Activated naive CD8-positive, alpha-beta T cell treated with anti-CD3 and anti-CD28 coated beads, Interleukin-2, amount 50 U/mL, for 24 hours (primary cell): Measurements from ENCODE around the gene RBMX.

Source experiments
- ATAC-seq: fragments of 150-1000 bp; cut with Tn5 transposase; one replicate; pipeline ENCODE4 v1.10.0; 2021
- DNase-seq: peaks from one replicate; pipeline ENCODE4 v3.0.0; 2021
- H3K27ac Mint-ChIP-seq: one replicate; pipeline ENCODE4 v1.8.0; 2021; ENCODE audit warnings: mild to moderate bottlenecking, mixed read lengths
- H3K27me3 Mint-ChIP-seq: one replicate; pipeline ENCODE4 v1.8.0; 2021; ENCODE audit warnings: mixed read lengths
- H3K36me3 Mint-ChIP-seq: one replicate; pipeline ENCODE4 v1.8.0; 2021; ENCODE audit warnings: low read depth, mixed read lengths
- H3K4me1 Mint-ChIP-seq: one replicate; pipeline ENCODE4 v1.8.0; 2021; ENCODE audit warnings: mixed read lengths
- H3K4me3 Mint-ChIP-seq: one replicate; pipeline ENCODE4 v1.8.0; 2021; ENCODE audit warnings: mild to moderate bottlenecking, moderate library complexity, mixed read lengths
- H3K9me3 Mint-ChIP-seq: one replicate; pipeline ENCODE4 v1.8.0; 2021; ENCODE audit warnings: mixed read lengths

The RBMX gene

GRCh38 chrX:136867096-136867491 lies 13.4 kb downstream of the RBMX start:
- Mint-ChIP-seq H3K4me1 (peaks cover 63% of the 10 kb centered on the region), H3K36me3 (peaks cover 62% of the 10 kb centered on the region), H3K27ac (peak overlapping the region; percentile 80), H3K27me3 (no peaks in the 10 kb centered on the region), H3K9me3 (no peaks in the 10 kb centered on the region), H3K4me3 (peak overlapping the region; percentile 34)
- no peak for ATAC-seq
- no peak for DNase-seq

DNA sequence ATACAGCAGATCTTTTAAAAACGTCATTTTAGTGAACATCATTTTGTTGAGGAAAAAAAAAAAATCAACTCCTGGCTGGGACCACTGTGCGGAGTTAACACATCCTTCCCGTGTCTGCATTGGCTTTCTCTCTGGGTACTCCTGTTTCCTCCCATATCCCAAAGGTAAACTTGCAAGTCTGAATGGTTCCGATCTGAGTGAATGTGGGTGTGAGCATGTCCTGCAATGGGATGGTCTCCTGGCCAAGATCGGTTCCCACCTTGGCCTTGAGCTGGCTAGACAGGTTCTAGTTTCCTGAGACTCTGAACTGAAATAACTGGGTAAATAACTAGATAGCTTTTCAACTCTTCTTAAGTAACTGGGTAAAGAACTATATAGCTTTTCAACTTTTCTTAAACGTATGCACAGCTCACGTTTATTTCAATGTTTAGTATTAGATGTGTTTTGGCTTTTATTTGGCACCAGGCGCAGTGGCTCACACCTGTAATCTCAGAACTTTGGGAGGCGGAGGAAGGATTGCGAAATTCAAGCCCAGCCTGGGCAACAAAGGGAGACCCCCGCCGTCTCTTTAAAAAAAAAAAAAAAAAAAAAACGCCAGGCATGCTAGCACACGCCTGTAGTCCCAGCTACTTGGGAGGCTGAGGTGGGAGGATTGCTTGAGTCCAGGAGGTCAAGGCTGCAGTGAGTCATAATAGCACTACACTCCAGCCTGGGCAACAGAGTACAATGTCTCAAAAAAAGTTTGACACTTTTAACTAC lies 14.0 kb downstream of the RBMX start:
- peak overlapping the region; percentile 80 for H3K27ac Mint-ChIP-seq
- DNase-seq: no peak
- H3K27me3 Mint-ChIP-seq: no peaks in the 10 kb centered on the region
- peaks cover 64% of the 10 kb centered on the region for H3K36me3 Mint-ChIP-seq
- H3K4me1 Mint-ChIP-seq: peaks cover 64% of the 10 kb centered on the region
- H3K4me3 Mint-ChIP-seq: peak overlapping the region; percentile 34
- no peaks in the 10 kb centered on the region for H3K9me3 Mint-ChIP-seq
- no peak for ATAC-seq

DNA sequence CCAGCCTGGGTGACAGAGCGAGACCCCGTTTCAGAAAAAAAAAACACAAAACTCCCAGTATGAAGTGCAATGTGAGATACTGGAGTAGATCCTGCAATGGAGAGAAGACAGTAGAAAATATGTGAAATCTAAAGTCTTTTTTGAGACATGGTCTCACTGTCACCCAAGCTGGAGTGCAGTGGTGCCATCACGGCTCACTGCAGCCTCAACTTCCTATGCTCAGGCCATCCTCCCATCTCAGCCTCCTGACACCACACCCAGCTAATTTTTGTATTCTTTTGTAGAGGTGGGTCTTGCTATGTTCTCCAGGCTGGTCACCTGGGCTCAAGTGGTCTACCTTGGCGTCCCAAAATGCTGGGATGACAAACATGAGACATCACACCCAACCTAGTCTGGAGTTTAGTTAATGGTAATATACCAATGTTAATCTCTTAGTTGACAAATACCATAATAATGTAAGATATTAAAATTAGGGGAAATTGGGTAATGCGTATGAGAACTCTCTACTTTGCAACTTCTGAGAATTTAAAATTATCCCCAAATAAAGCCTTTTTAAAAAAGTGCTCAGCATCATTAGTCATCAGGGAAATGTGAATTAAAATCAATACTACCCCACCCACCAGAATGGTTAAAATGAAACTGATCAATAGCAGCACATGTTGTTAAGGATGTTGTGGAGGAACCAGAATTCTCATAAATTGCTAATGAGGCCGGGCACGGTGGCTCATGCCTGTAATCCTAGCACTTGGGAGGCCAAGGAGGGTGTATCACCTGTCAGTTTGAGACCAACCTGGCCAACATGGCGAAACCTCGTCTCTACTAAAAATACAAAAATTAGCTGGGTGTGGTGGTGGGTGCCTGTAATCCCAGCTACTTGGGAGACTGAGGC lies 15.0 kb downstream of the RBMX start:
- Mint-ChIP-seq H3K4me3 (no peak overlapping the region), H3K27me3 (no peaks in the 10 kb centered on the region), H3K4me1 (peaks cover 63% of the 10 kb centered on the region), H3K27ac (peak overlapping the region; percentile 35), H3K36me3 (peaks cover 70% of the 10 kb centered on the region), H3K9me3 (no peaks in the 10 kb centered on the region)
- ATAC-seq (peak; percentile 22), DNase-seq (no peak)

GRCh38 chrX:136863826-136864225 lies 16.7 kb downstream of the RBMX start:
- DNase-seq: no peak
- no peak for ATAC-seq
- no peak overlapping the region for H3K27ac Mint-ChIP-seq

DNA sequence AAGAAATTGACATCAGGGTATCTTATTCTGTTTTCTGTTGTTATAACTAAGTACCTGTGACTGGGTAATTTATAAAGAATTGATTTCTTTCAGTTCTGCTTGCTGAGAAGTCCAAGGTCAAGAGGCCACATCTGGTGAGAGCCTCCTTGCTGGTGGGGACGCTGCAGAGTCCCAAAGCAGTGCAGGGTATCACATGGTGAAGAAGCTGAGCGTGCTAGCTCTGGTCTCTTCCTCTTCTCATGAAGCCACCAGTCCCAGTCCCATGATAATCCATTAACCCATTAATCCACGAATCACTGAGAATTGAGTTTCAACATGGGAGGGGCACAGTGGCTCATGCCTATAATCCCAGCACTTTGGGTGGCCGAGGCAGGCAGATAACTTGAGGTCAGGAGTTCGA lies 18.0 kb downstream of the RBMX start:
- H3K27me3 Mint-ChIP-seq: no peaks in the 10 kb centered on the region
- no peak overlapping the region for H3K4me3 Mint-ChIP-seq
- DNase-seq (no peak), ATAC-seq (no peak)
- peaks cover 48% of the 10 kb centered on the region for H3K4me1 Mint-ChIP-seq
- no peak overlapping the region for H3K27ac Mint-ChIP-seq
- no peaks in the 10 kb centered on the region for H3K9me3 Mint-ChIP-seq
- H3K36me3 Mint-ChIP-seq: peaks cover 60% of the 10 kb centered on the region

More at GRCh38 chrX:136863826-136864225, 16.7 kb downstream of the RBMX start:
- Mint-ChIP-seq H3K36me3 (peaks cover 60% of the 10 kb centered on the region), H3K4me3 (no peak overlapping the region), H3K4me1 (peaks cover 49% of the 10 kb centered on the region), H3K9me3 (no peaks in the 10 kb centered on the region), H3K27me3 (no peaks in the 10 kb centered on the region)

DNA sequence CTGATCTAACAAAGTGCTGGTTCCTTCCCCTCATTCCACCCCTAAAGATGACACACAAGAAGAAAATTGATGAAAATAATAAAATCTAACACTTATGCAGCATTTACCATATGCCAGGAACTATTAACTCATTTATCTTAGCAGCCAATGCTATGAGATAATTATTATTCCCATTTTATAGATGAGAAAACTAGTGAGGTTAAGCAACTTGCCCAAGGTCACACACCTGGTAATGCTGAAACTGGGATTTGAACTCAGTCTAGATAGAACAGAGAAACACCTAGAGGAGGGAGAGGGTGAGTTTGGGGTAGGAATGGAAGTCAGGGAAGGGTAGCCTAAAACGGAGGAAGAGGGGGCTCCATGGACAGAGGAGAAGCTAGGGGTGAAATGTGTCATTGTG lies 18.6 kb downstream of the RBMX start:
- Mint-ChIP-seq H3K9me3 (no peaks in the 10 kb centered on the region), H3K4me3 (no peak overlapping the region), H3K36me3 (peaks cover 54% of the 10 kb centered on the region), H3K27ac (no peak overlapping the region), H3K4me1 (peaks cover 47% of the 10 kb centered on the region), H3K27me3 (no peaks in the 10 kb centered on the region)
- no peak for ATAC-seq
- no peak for DNase-seq

- H3K4me1 Mint-ChIP-seq: peaks cover 30% of the 10 kb centered on the region
- ATAC-seq (peak; percentile 33), DNase-seq (no peak)
- no peaks in the 10 kb centered on the region for H3K9me3 Mint-ChIP-seq
- no peak overlapping the region for H3K4me3 Mint-ChIP-seq
- no peaks in the 10 kb centered on the region for H3K27me3 Mint-ChIP-seq
- peaks cover 39% of the 10 kb centered on the region for H3K36me3 Mint-ChIP-seq
- peak overlapping the region; percentile 63 for H3K27ac Mint-ChIP-seq
Observed at GRCh38 chrX:136858007-136858756, 22.3 kb downstream of the RBMX start.

GRCh38 chrX:136856551-136856950 lies 24.0 kb downstream of the RBMX start:
- H3K27ac Mint-ChIP-seq: peak overlapping the region; percentile 52
- DNase-seq: no peak
- no peaks in the 10 kb centered on the region for H3K9me3 Mint-ChIP-seq
- ATAC-seq: no peak
- H3K27me3 Mint-ChIP-seq: no peaks in the 10 kb centered on the region
- H3K4me3 Mint-ChIP-seq: no peak overlapping the region
- H3K4me1 Mint-ChIP-seq: peaks cover 24% of the 10 kb centered on the region
- H3K36me3 Mint-ChIP-seq: peaks cover 32% of the 10 kb centered on the region

GRCh38 chrX:136856050-136856449 lies 24.5 kb downstream of the RBMX start:
- no peak for DNase-seq
- Mint-ChIP-seq H3K4me3 (no peak overlapping the region), H3K9me3 (no peaks in the 10 kb centered on the region), H3K4me1 (peaks cover 23% of the 10 kb centered on the region), H3K27ac (peak overlapping the region; percentile 52), H3K36me3 (peaks cover 28% of the 10 kb centered on the region), H3K27me3 (no peaks in the 10 kb centered on the region)
- no peak for ATAC-seq

DNA sequence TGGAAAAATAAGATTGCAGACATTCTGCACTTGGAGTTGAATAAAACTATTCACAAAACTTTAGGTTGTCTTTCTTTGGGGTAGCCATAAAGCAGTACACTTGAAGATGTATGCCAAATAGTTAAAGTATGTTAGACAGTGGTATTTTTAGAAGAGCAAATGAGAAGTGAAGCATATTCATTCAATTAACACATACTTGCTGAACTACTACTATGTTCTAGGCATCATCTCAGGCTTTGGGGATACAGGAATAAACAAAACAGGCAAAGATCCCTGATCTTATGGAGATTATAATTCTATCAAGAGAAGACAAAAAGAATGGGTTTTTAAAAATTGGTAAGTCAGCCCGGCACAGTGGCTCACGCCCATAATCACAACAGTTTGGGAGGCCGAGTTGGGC lies 29.0 kb downstream of the RBMX start:
- no peak for DNase-seq
- H3K36me3 Mint-ChIP-seq: peaks cover 12% of the 10 kb centered on the region
- peaks cover 11% of the 10 kb centered on the region for H3K4me1 Mint-ChIP-seq
- ATAC-seq: no peak
- no peak overlapping the region for H3K4me3 Mint-ChIP-seq
- no peak overlapping the region for H3K27ac Mint-ChIP-seq
- H3K27me3 Mint-ChIP-seq: no peaks in the 10 kb centered on the region
- H3K9me3 Mint-ChIP-seq: no peaks in the 10 kb centered on the region

DNA sequence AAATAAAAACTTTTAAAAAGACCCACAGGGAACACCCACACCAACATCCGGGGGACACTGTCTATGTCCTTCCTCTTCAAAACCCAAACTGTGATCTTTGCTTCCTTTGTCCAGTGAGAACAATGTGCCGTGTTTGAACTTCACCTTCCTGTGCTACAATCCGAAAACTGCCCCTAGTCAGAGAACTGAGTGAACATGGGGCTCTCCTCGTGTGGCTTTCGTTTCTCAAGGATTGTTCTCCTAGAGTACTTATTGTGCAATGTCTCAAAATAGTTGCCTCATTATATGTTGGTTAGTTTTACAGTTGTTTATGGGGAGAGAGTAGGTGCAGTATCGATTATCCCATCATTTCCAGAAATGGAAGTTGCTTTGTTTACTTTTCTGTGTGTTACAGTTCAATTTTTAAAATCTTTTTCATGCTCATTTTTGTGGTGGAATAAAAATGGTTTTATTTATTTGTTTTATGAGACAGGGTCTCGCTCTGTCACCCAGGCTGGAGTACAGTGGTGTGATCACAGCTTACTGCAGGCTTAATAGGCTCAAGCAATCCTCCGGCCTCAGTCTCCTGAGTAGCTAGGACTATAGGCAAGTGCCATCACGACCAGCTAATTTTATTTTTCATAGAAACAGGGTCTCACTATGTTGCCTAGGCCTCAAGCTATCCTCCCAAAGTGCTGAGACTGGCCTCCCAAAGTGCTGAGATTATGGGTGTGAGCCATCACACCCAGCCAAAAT lies 29.9 kb downstream of the RBMX start:
- peaks cover 14% of the 10 kb centered on the region for H3K36me3 Mint-ChIP-seq
- H3K4me1 Mint-ChIP-seq: peaks cover 6% of the 10 kb centered on the region
- no peak overlapping the region for H3K27ac Mint-ChIP-seq
- no peaks in the 10 kb centered on the region for H3K27me3 Mint-ChIP-seq
- no peak overlapping the region for H3K4me3 Mint-ChIP-seq
- no peak for DNase-seq
- no peak for ATAC-seq
- no peaks in the 10 kb centered on the region for H3K9me3 Mint-ChIP-seq

DNA sequence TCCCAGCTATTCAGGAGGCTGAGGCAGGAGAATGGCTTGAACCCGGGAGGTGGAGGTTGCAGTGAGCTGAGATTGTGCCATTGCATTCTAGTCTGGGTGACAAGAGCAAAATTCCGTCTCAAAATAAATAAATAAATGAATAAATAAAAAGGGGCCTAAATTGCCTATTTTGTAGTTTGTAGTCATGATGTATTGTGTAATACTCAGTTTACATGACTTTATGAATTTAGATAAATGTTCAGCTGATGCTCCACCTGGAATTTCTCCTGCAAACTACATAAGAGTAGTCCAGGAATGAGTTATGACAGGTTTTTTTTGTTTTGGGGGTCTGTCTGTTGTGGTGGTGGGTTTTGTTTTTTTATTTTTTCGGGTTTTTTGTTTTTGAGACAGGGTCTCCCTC lies 31.1 kb downstream of the RBMX start:
- Mint-ChIP-seq H3K36me3 (peaks cover 16% of the 10 kb centered on the region), H3K27me3 (no peaks in the 10 kb centered on the region), H3K9me3 (no peaks in the 10 kb centered on the region), H3K4me1 (peaks cover 4% of the 10 kb centered on the region), H3K27ac (no peak overlapping the region), H3K4me3 (no peak overlapping the region)
- ATAC-seq: no peak
- no peak for DNase-seq

GRCh38 chrX:136847874-136848273 lies 32.7 kb downstream of the RBMX start:
- Mint-ChIP-seq H3K36me3 (peaks cover 11% of the 10 kb centered on the region), H3K4me1 (peaks cover 4% of the 10 kb centered on the region), H3K4me3 (no peak overlapping the region), H3K27me3 (no peaks in the 10 kb centered on the region), H3K27ac (no peak overlapping the region), H3K9me3 (no peaks in the 10 kb centered on the region)
- ATAC-seq (no peak), DNase-seq (no peak)

GRCh38 chrX:136839196-136839595 lies 41.3 kb downstream of the RBMX start:
- Mint-ChIP-seq H3K4me3 (no peak overlapping the region), H3K9me3 (no peaks in the 10 kb centered on the region), H3K27me3 (no peaks in the 10 kb centered on the region), H3K4me1 (no peaks in the 10 kb centered on the region), H3K36me3 (peaks cover 9% of the 10 kb centered on the region), H3K27ac (no peak overlapping the region)
- DNase-seq: no peak
- no peak for ATAC-seq
